H9 (cell line): ENCODE measurements around the gene GRIFIN. TPM values are rescaled to one million over a fixed set of nuclear protein-coding genes. Genes with fewer than 3 reads are reported as not detected.

Experiments used
- DNase-seq: peaks from one replicate; pipeline ENCODE4 v3.0.0-alpha.2; 2017
- H2AFZ ChIP-seq: one replicate; pipeline ENCODE4 v1.6.1; 2013; ENCODE audit warnings: mild to moderate bottlenecking, low read length, control low read depth, moderate library complexity
- H2AK5ac ChIP-seq: 2 replicates; pipeline ENCODE4 v1.6.1; 2013; ENCODE audit warnings: low read length, control low read depth, mixed read lengths; ENCODE audit not compliant: insufficient read length
- H2BK120ac ChIP-seq: one replicate; pipeline ENCODE4 v1.6.1; 2013; ENCODE audit warnings: low read depth, mild to moderate bottlenecking, low read length, control low read depth, inconsistent platforms; ENCODE audit not compliant: poor library complexity, severe bottlenecking
- H2BK12ac ChIP-seq: 2 replicates; pipeline ENCODE4 v1.6.1; 2013; ENCODE audit warnings: low read length, control low read depth, mixed read lengths, low read depth; ENCODE audit not compliant: insufficient read length
- H2BK15ac ChIP-seq: 2 replicates; pipeline ENCODE4 v1.6.1; 2013; ENCODE audit warnings: low read depth, low read length, control low read depth
- H2BK20ac ChIP-seq: one replicate; pipeline ENCODE4 v1.6.1; 2013; ENCODE audit warnings: low read depth, mild to moderate bottlenecking, low read length, control low read depth, inconsistent platforms; ENCODE audit not compliant: poor library complexity, severe bottlenecking
- H2BK5ac ChIP-seq: 2 replicates; pipeline ENCODE4 v1.6.1; 2013; ENCODE audit warnings: low read length, control low read depth, mixed read lengths; ENCODE audit not compliant: insufficient read length
- H3K14ac ChIP-seq: 2 replicates; pipeline ENCODE4 v1.6.1; 2013; ENCODE audit warnings: low read length, control low read depth; ENCODE audit not compliant: insufficient read depth
- H3K18ac ChIP-seq: 2 replicates; pipeline ENCODE4 v1.6.1; 2013; ENCODE audit warnings: low read depth, mild to moderate bottlenecking, mixed read lengths, low read length, control low read depth; ENCODE audit not compliant: insufficient read length
- H3K23ac ChIP-seq: 2 replicates; pipeline ENCODE4 v1.6.1; 2013; ENCODE audit warnings: low read length, control low read depth, mixed read lengths, low read depth; ENCODE audit not compliant: insufficient read length
- H3K23me2 ChIP-seq: 2 replicates; pipeline ENCODE4 v1.6.1; 2013; ENCODE audit warnings: low read depth, mild to moderate bottlenecking, mixed read lengths, low read length, control low read depth; ENCODE audit not compliant: insufficient read length, poor library complexity, severe bottlenecking
- H3K27ac ChIP-seq: 2 replicates; pipeline ENCODE4 v1.5.1; 2013; ENCODE audit warnings: low read length, control low read depth, mixed read lengths, low read depth; ENCODE audit not compliant: insufficient read length
- H3K27me3 ChIP-seq: 2 replicates; pipeline ENCODE4 v1.6.1; 2013; ENCODE audit warnings: low read length, control low read depth, inconsistent platforms; ENCODE audit not compliant: insufficient read depth
- H3K4ac ChIP-seq: 2 replicates; pipeline ENCODE4 v1.6.1; 2013; ENCODE audit warnings: low read depth, mild to moderate bottlenecking, control low read depth, inconsistent platforms, low read length, moderate library complexity
- H3K4me1 ChIP-seq: 2 replicates; pipeline ENCODE4 v1.6.1; 2013; ENCODE audit warnings: low read length, control low read depth, inconsistent platforms; ENCODE audit not compliant: insufficient read depth
- H3K4me2 ChIP-seq: 2 replicates; pipeline ENCODE4 v1.6.1; 2013; ENCODE audit warnings: low read length, control low read depth, mixed read lengths; ENCODE audit not compliant: insufficient read length, insufficient read depth
- H3K56ac ChIP-seq: 2 replicates; pipeline ENCODE4 v1.6.1; 2013; ENCODE audit warnings: low read depth, mild to moderate bottlenecking, mixed read lengths, low read length, control low read depth; ENCODE audit not compliant: insufficient read length
- H3K79me1 ChIP-seq: 2 replicates; pipeline ENCODE4 v1.6.1; 2013; ENCODE audit warnings: low read depth, mild to moderate bottlenecking, moderate library complexity, low read length, control low read depth, inconsistent platforms; ENCODE audit not compliant: insufficient read depth, poor library complexity, severe bottlenecking
- H3K79me2 ChIP-seq: 2 replicates; pipeline ENCODE4 v1.6.1; 2013; ENCODE audit warnings: low read length, control low read depth, inconsistent platforms; ENCODE audit not compliant: insufficient read depth
- H3K9ac ChIP-seq: 2 replicates; pipeline ENCODE4 v1.6.1; 2013; ENCODE audit warnings: low read length, control low read depth, mixed read lengths; ENCODE audit not compliant: insufficient read length; ENCODE audit errors: extremely low read depth
- H3K9me3 ChIP-seq: one replicate; pipeline ENCODE4 v1.6.1; 2013; ENCODE audit warnings: low read depth, low read length, inconsistent platforms; ENCODE audit not compliant: control insufficient read depth
- H3T11ph ChIP-seq: one replicate; pipeline ENCODE4 v1.6.1; 2013; ENCODE audit warnings: mild to moderate bottlenecking, low read length, control low read depth, inconsistent platforms
- H4K20me1 ChIP-seq: one replicate; pipeline ENCODE4 v1.6.1; 2013; ENCODE audit not compliant: control insufficient read depth, insufficient read length, insufficient read depth
- H4K5ac ChIP-seq: 2 replicates; pipeline ENCODE4 v1.6.1; 2013; ENCODE audit warnings: low read depth, mild to moderate bottlenecking, mixed read lengths, low read length, control low read depth; ENCODE audit not compliant: insufficient read length
- H4K8ac ChIP-seq: replicated peaks from 2 replicates; pipeline ENCODE4 v1.6.1; 2013; ENCODE audit warnings: low read length, control low read depth, mixed read lengths, low read depth; ENCODE audit not compliant: insufficient read length
- H4K91ac ChIP-seq: 2 replicates; pipeline ENCODE4 v1.6.1; 2013; ENCODE audit warnings: low read depth, mild to moderate bottlenecking, moderate library complexity, mixed read lengths, low read length, control low read depth; ENCODE audit not compliant: insufficient read length
- H3K27ac Mint-ChIP-seq, 3 experiments: 2 replicates in 2 of 3; 3 replicates in 1 of 3; pipeline ENCODE4 v1.8.0; 2020 to 2021; ENCODE audit warnings: mixed read lengths in 3 of 3, mild to moderate bottlenecking in 1 of 3, moderate library complexity in 1 of 3
- H3K27me3 Mint-ChIP-seq: 2 replicates; pipeline ENCODE4 v1.8.0; 2021; ENCODE audit warnings: low read depth, mild to moderate bottlenecking, moderate library complexity, mixed read lengths
- H3K36me3 Mint-ChIP-seq, 3 experiments: 2 replicates in 2 of 3; 3 replicates in 1 of 3; pipeline ENCODE4 v1.8.0; 2020 to 2021; ENCODE audit warnings: low read depth in 3 of 3, mixed read lengths in 3 of 3; ENCODE audit not compliant: insufficient read depth in 1 of 3
- H3K4me1 Mint-ChIP-seq, 2 experiments: 2 replicates each; pipeline ENCODE4 v1.8.0; 2020; ENCODE audit warnings: mixed read lengths in 2 of 2
- H3K4me3 Mint-ChIP-seq, 2 experiments: 2 replicates in 1 of 2; 3 replicates in 1 of 2; pipeline ENCODE4 v1.8.0; 2020 to 2021; ENCODE audit warnings: mild to moderate bottlenecking in 2 of 2, mixed read lengths in 2 of 2, moderate library complexity in 1 of 2
- H3K9me3 Mint-ChIP-seq, 2 experiments: 2 replicates in 1 of 2; 3 replicates in 1 of 2; pipeline ENCODE4 v1.8.0; 2020; ENCODE audit warnings: mild to moderate bottlenecking in 2 of 2, mixed read lengths in 2 of 2, moderate library complexity in 1 of 2
- WGBS: extraction: QIAGEN DNeasy Blood & Tissue Kit; methylation state at CpG from one replicate; pipeline ENCODE4 v1.1.7; 2013; ENCODE audit warnings: missing lambda C conversion rate, low lambda C conversion rate, mixed read lengths; ENCODE audit not compliant: insufficient read length; ENCODE audit errors: extremely low coverage; 5-methylcytosine and 5-hydroxymethylcytosine counted together
- total RNA-seq: library from RNA; stranded (reverse); gene quantifications from 2 replicates; pipeline ENCODE4 v1.2.1, GENCODE V29; 2021
- TF ChIP-seq, protein P1 (sequence below): fragments of 200-600 bp; sonication (generic); conservative IDR thresholded peaks from 3 replicates; pipeline ENCODE4 v1.8.0; 2021; ENCODE audit warnings: antibody characterized with exemption, mild to moderate bottlenecking

GRIFIN gene
- total RNA-seq, 1 experiment from 2014 or later = not detected

DNA sequence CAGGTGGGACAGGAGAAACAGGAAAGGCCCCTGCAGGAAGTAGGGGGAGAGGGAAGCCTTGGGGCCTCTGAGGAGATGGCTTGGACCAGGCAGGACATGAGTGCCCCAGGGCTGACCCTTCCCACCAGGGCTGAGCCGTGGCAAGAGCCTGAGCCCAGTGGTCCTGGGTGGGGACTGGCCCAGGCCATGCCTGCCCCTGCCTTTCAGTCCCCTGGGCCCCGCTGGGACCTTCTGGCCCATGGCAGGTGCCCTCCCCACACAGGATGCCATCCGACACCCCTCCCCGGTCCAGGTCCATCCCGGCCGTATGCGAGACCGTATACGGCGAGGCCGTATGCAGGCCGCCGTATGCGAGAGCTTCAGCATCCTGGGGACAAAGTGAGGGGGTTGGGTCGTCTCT, 2.0 kb downstream of the GRIFIN start:
- Histone ChIP-seq H3K27me3 (no peaks in the 10 kb centered on the region), H3K27ac (no peak overlapping the region), H3K79me1 (no peaks in the 10 kb centered on the region), H3K14ac (no peak overlapping the region), H3K56ac (no peak overlapping the region), H3K9ac (no peak overlapping the region), H2BK15ac (no peak overlapping the region), H4K91ac (no peak overlapping the region), H2BK20ac (no peak overlapping the region), H3K79me2 (no peaks in the 10 kb centered on the region), H3K4ac (no peak overlapping the region), H3K9me3 (no peaks in the 10 kb centered on the region), H4K8ac (no peak overlapping the region), H3K4me1 (peaks cover 2% of the 10 kb centered on the region; the same call in 1 of the 2 replicates), H3K23me2 (no peaks in the 10 kb centered on the region), H3K18ac (no peak overlapping the region), H2BK120ac (no peak overlapping the region), H3K23ac (no peak overlapping the region), H2AK5ac (no peak overlapping the region), H2AFZ (no peak overlapping the region), H3K4me2 (no peak overlapping the region), H2BK12ac (no peak overlapping the region), H3T11ph (no peak overlapping the region), H2BK5ac (no peak overlapping the region), H4K20me1 (no peaks in the 10 kb centered on the region), H4K5ac (no peak overlapping the region)
- peaks cover 17 to 35% of the 10 kb centered on the region in 2 experiments for H3K4me1 Mint-ChIP-seq
- H3K36me3 Mint-ChIP-seq = no peaks in the 10 kb centered on the region; a peak in 1 of 7 replicates
- H3K4me3 Mint-ChIP-seq = no peak overlapping the region
- no peak overlapping the region for H3K27ac Mint-ChIP-seq
- no CpG with 5 or more reads among the region's 15 CpGs for WGBS
- no peak for DNase-seq
- no peaks in the 10 kb centered on the region; the same call in 1 of the 2 replicates for H3K27me3 Mint-ChIP-seq
- no peaks in the 10 kb centered on the region; a peak in 2 of 5 replicates for H3K9me3 Mint-ChIP-seq
- TF ChIP-seq, protein P1, sequence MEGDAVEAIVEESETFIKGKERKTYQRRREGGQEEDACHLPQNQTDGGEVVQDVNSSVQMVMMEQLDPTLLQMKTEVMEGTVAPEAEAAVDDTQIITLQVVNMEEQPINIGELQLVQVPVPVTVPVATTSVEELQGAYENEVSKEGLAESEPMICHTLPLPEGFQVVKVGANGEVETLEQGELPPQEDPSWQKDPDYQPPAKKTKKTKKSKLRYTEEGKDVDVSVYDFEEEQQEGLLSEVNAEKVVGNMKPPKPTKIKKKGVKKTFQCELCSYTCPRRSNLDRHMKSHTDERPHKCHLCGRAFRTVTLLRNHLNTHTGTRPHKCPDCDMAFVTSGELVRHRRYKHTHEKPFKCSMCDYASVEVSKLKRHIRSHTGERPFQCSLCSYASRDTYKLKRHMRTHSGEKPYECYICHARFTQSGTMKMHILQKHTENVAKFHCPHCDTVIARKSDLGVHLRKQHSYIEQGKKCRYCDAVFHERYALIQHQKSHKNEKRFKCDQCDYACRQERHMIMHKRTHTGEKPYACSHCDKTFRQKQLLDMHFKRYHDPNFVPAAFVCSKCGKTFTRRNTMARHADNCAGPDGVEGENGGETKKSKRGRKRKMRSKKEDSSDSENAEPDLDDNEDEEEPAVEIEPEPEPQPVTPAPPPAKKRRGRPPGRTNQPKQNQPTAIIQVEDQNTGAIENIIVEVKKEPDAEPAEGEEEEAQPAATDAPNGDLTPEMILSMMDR = no peak
